ENCODE results near the gene PCDHAC2.

Gene PCDHAC2

GRCh38 chr5:141003791-141004611, 37.7 kb downstream of the PCDHAC2 start:
- Mint-ChIP-seq H3K36me3 (no peaks in the 10 kb centered on the region), H3K9me3 (peaks cover 6% of the 10 kb centered on the region), H3K27ac (no peak overlapping the region), H3K4me3 (no peak overlapping the region), H3K27me3 (peaks cover 40% of the 10 kb centered on the region), H3K4me1 (peaks cover 10% of the 10 kb centered on the region)

GRCh38 chr5:141007791-141008190, 41.5 kb downstream of the PCDHAC2 start:
- no peak overlapping the region for H3K27ac Mint-ChIP-seq

DNA sequence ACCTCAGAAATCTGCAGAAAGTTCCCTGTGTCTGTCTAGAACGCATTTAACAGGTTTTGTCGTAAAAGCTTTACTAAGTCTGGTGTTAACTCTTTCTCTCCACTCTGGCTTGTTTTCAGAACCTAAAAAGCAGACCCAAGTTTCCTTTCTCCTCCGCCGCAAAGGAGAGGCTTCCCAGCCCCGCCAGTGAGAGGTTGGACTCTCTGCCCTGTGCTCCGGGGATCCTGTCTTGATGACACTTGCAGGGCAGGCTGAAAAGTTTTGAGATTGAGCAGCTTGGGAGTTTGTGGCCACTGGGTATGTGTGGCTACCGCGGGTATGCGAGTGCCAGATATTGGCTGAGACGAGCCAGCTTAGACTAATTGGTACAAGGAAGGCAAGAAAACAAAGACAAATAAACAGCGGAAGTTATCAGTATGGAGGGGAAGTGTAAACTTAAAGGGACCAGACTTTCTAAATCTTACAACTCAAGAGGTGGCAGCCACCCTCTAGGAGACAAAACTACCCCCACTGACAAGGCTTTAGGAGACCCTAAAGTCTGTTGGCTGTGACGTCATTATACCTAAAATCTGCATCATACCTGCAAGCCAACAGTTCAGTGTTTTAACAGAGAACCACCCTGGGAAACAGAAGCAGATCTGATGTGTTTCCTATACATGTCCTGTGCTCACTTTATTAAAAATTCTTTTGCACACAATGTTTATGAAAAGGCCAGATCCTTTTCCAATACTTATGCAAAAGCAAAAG, 43.9 kb downstream of the PCDHAC2 start:
- H3K27ac Mint-ChIP-seq, result no peak overlapping the region
- no peaks in the 10 kb centered on the region for H3K36me3 Mint-ChIP-seq
- H3K4me3 Mint-ChIP-seq, result no peak overlapping the region
- H3K4me1 Mint-ChIP-seq, result no peaks in the 10 kb centered on the region
- peaks cover 6% of the 10 kb centered on the region for H3K9me3 Mint-ChIP-seq
- H3K27me3 Mint-ChIP-seq, result peaks cover 9% of the 10 kb centered on the region

More at GRCh38 chr5:141007791-141008190, 41.5 kb downstream of the PCDHAC2 start:
- Mint-ChIP-seq H3K36me3 (no peaks in the 10 kb centered on the region), H3K4me1 (no peaks in the 10 kb centered on the region), H3K27me3 (peaks cover 15% of the 10 kb centered on the region), H3K4me3 (no peak overlapping the region), H3K9me3 (peaks cover 6% of the 10 kb centered on the region)

DNA sequence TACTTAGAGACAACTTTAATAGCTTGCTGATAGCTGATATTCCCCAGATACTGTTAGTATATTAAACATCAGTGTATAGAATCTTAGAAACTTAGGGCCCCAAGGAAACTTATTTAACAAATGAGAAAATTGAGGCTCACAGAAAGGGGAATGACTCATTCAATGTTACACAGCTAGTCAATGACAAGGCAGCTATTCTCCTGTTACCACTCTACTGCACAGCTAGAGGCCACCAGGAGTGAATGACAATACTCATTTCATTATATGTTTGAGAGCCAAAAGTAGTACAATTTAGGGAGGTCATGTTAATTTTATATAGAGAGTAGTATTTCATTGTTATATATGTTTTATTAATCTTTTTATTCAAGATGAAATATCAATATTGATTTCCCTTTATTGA, 51.7 kb downstream of the PCDHAC2 start:
- Mint-ChIP-seq H3K27me3 (peaks cover 2% of the 10 kb centered on the region), H3K4me3 (no peak overlapping the region), H3K36me3 (no peaks in the 10 kb centered on the region), H3K9me3 (no peaks in the 10 kb centered on the region), H3K27ac (no peak overlapping the region), H3K4me1 (no peaks in the 10 kb centered on the region)
